Spleen (tissue), 11 donors: ENCODE results near the gene PLCB2. TPM values are rescaled to one million over a fixed set of nuclear protein-coding genes. Genes with fewer than 3 reads are reported as not detected.

Experiments used
- DNase-seq: peaks from one replicate; pipeline ENCODE4 v3.0.0-alpha.2; 2020
- H3K27ac ChIP-seq, 8 donors: fragments of 200-600 bp; sonication (generic) in 7 of 8; 1 replicate in 4 of 8; 2 replicates in 4 of 8; pipeline versions ENCODE4 v1.5.0 to v1.8.0; 2016 to 2021; ENCODE audit warnings: inconsistent platforms in 4 of 8, mild to moderate bottlenecking in 4 of 8, moderate library complexity in 1 of 8
- H3K27me3 ChIP-seq, 7 donors: fragments of 200-600 bp; sonication (generic) in 6 of 7; replicated peaks in 1 of 7; 1 replicate in 4 of 7; 2 replicates in 3 of 7; pipeline versions ENCODE4 v1.5.0 to v1.8.0; 2016 to 2021; ENCODE audit warnings: inconsistent platforms in 3 of 7, mild to moderate bottlenecking in 1 of 7
- H3K36me3 ChIP-seq, 6 donors: fragments of 200-600 bp; sonication (generic) in 5 of 6; 1 replicate in 4 of 6; 2 replicates in 2 of 6; pipeline versions ENCODE4 v1.5.0 to v1.8.0; 2016 to 2021; ENCODE audit warnings: inconsistent platforms in 2 of 6
- H3K4me1 ChIP-seq, 6 donors: fragments of 200-600 bp; sonication (generic) in 5 of 6; 1 replicate in 3 of 6; 2 replicates in 3 of 6; pipeline versions ENCODE4 v1.5.0 to v1.8.0; 2016 to 2021; ENCODE audit warnings: inconsistent platforms in 3 of 6
- H3K4me3 ChIP-seq, 8 donors: fragments of 200-600 bp; sonication (generic) in 7 of 8; 1 replicate in 4 of 8; 2 replicates in 4 of 8; pipeline versions ENCODE4 v1.5.0 to v1.8.0; 2016 to 2021; ENCODE audit warnings: inconsistent platforms in 4 of 8, mild to moderate bottlenecking in 4 of 8, moderate library complexity in 2 of 8
- H3K9me3 ChIP-seq, 8 donors: fragments of 200-600 bp; sonication (generic) in 7 of 8; 1 replicate in 4 of 8; 2 replicates in 4 of 8; pipeline versions ENCODE4 v1.5.0 to v1.8.0; 2016 to 2021; ENCODE audit warnings: inconsistent platforms in 4 of 8
- CTCF ChIP-seq, 11 experiments: fragments of 200-600 bp in 7 of 11; fragments of 450-650 bp in 4 of 11; sonication (generic) in 4 of 11; IDR thresholded peaks in 8 of 11; conservative IDR thresholded peaks in 3 of 11; 1 replicate in 7 of 11; 2 replicates in 4 of 11; pipeline versions ENCODE4 v1.4.0 to v1.8.0; 2016 to 2021; ENCODE audit warnings: antibody characterized with exemption in 11 of 11, inconsistent platforms in 4 of 11, mild to moderate bottlenecking in 1 of 11
- POLR2A ChIP-seq, 3 donors: fragments of 450-650 bp; IDR thresholded peaks; one replicate each; pipeline ENCODE4 v1.5.1; 2017; ENCODE audit warnings: antibody characterized with exemption in 3 of 3, mild to moderate bottlenecking in 1 of 3
- POLR2AphosphoS5 ChIP-seq, 3 donors: sonication (generic); formaldehyde crosslinking; IDR thresholded peaks; one replicate each; pipeline ENCODE4 v1.5.1; 2017; ENCODE audit warnings: antibody characterized with exemption in 3 of 3
- WGBS, 5 donors: extraction: QIAGEN DNeasy Blood & Tissue Kit in 3 of 5; methylation state at CpG; one replicate each; pipeline versions ENCODE4 v1.1.5 to v1.1.7; 2013 to 2018; 5-methylcytosine and 5-hydroxymethylcytosine counted together
- intact Hi-C: fragments of 100-400 bp; cut with DNase I; formaldehyde crosslinking; loops from one replicate; pipeline ENCODE4 v1.15.0; 2023; ENCODE audit warnings: low total_unique reads
- polyA plus RNA-seq, 3 donors: library from polyadenylated mRNA; stranded (reverse); fragments of 200-250 nt; gene quantifications; one replicate each; pipeline ENCODE4 v1.2.1, GENCODE V29; 2013
- total RNA-seq, 7 donors: library from RNA; depleted of rRNA in 3 of 7; stranded (reverse); fragments of >200 nt in 3 of 7; fragmentation: NEBNext Ultra II Directional in 4 of 7; extraction: Animal tissue kit (Norgen Biotek cat#: 25700) in 4 of 7; gene quantifications; one replicate each; pipeline versions ENCODE4 v1.1.0 to v1.2.1, GENCODE V29; 2016 to 2021
- donor health status: healthy with polysubstance abuse.
- donor health status: DM: no; HTN: no; CAD: no; lungs with moderate emphysema.
- donor health status: DM: no; HTN: no; CAD: no.
- donor health status: Bipolar disorder and iron deficiency.
- donor health status: healthy.
- donor health status: DM: no; HTN: no; CAD: no.
- donor health status: DM: yes; HTN: yes; CAD: no.

PLCB2 gene
- total and polyA plus RNA-seq, 10 donors = 63.8 to 247 (median 187) TPM

GRCh38 chr15:40348474-40348870 lies 40.7 kb upstream of the PLCB2 start:
- 70 to 91% (median 73%) methylated on average over 5 of the region's 5 CpGs for WGBS, 5 donors
- no peaks in the 10 kb centered on the region for H3K9me3 ChIP-seq
- intact Hi-C loops = no loop called here

GRCh38 chr15:40347559-40348473 lies 40.1 kb upstream of the PLCB2 start:
- no peak for DNase-seq
- 86 to 92% (median 90%) methylated on average over 9 to 11 of the region's 11 CpGs for WGBS, 5 donors
- intact Hi-C loops = no loop called here
- no peak overlapping the region for H3K4me3 ChIP-seq
- H3K27ac ChIP-seq = no peak overlapping the region
- H3K36me3 ChIP-seq = no peaks in the 10 kb centered on the region
- TF ChIP-seq CTCF (IDR thresholded peaks at IDR 0.05 in 8 of 11, conservative IDR thresholded peaks at IDR 0.05 in 3 of 11) (no peak), POLR2A (IDR thresholded peaks at IDR 0.05) (no peak), POLR2AphosphoS5 (IDR thresholded peaks at IDR 0.05) (no peak)
- peaks cover 0 to 5% (median 0%) of the 10 kb centered on the region in 7 donors for H3K27me3 ChIP-seq
- H3K9me3 ChIP-seq = no peaks in the 10 kb centered on the region
- H3K4me1 ChIP-seq = peaks cover 0 to 22% (median 12%) of the 10 kb centered on the region in 6 donors

More at GRCh38 chr15:40348474-40348870, 40.7 kb upstream of the PLCB2 start:
- Histone ChIP-seq H3K4me1 (peaks cover 0 to 16% (median 12%) of the 10 kb centered on the region in 6 donors), H3K27me3 (peaks cover 0 to 5% (median 0%) of the 10 kb centered on the region in 7 donors), H3K27ac (no peak overlapping the region), H3K4me3 (no peak overlapping the region), H3K36me3 (no peaks in the 10 kb centered on the region)
- no peak for DNase-seq
- TF ChIP-seq CTCF (IDR thresholded peaks at IDR 0.05 in 8 of 11, conservative IDR thresholded peaks at IDR 0.05 in 3 of 11) (no peak), POLR2A (IDR thresholded peaks at IDR 0.05) (no peak), POLR2AphosphoS5 (IDR thresholded peaks at IDR 0.05) (no peak)

GRCh38 chr15:40346579-40347558 lies 39.1 kb upstream of the PLCB2 start:
- no peak for TF ChIP-seq POLR2A (IDR thresholded peaks at IDR 0.05)
- no peak for TF ChIP-seq CTCF (IDR thresholded peaks at IDR 0.05 in 8 of 11, conservative IDR thresholded peaks at IDR 0.05 in 3 of 11)
- TF ChIP-seq POLR2AphosphoS5 (IDR thresholded peaks at IDR 0.05) = no peak
- H3K4me1 ChIP-seq = peaks cover 0 to 22% (median 12%) of the 10 kb centered on the region in 6 donors
- WGBS, 5 donors = 85 to 93% (median 92%) methylated on average over 15 of the region's 15 CpGs
- H3K27me3 ChIP-seq = peaks cover 0 to 5% (median 0%) of the 10 kb centered on the region in 7 donors
- no peaks in the 10 kb centered on the region for H3K9me3 ChIP-seq
- no peaks in the 10 kb centered on the region for H3K36me3 ChIP-seq
- no peak for DNase-seq
- no peak overlapping the region for H3K4me3 ChIP-seq
- intact Hi-C loops = no loop called here
- no peak overlapping the region for H3K27ac ChIP-seq
